Measurements from ENCODE around the gene NARF.
A peak's percentile ranks its signal among the peaks of the same experiment; 100 is the strongest.
"Not testable (repeated sequence)": the region's sequence is repeated elsewhere in the genome, so short reads cannot be mapped to it uniquely, and the experiment has no call there.

The NARF gene

DNA sequence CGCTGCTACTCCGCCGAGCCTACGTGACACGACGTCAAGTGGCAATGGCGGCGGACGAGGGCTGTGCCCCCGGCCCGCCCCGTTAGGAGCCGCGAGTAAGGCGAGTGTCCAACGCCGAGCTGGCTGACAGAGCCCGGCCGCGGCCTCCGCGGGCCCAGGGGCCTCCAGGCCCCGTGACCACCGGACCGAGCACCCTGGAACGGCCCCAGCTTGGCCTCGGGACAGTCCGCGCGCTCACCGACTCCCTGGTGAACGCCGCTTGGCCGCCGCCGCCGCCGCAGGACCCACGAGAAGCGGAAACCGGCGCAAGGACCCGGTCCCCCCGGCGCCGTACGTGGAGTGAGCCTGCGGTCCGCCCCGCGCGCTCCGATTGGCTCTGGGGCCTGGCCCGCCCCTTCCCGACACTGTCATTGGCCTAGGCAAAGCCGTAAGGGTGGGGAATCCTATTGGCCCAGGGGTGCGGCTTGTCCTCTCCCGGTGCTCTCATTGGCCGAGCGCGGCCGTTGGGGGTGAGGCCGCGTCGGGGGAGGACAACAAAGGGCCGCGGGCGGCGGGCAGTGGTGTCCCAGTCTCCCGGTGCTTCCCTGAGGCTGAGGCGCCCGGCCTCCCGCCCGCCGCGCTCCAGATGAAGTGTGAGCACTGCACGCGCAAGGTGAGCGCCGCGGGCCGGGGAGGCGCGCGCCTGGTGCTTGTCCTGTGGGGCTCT is at the start of gene NARF:
TSS of gene NARF (plus strand) at position 563 of the 706 bp plus-strand sequence. CDS start at position 626, 63 bp downstream.
- DNase-seq: peak; percentile 65

DNA sequence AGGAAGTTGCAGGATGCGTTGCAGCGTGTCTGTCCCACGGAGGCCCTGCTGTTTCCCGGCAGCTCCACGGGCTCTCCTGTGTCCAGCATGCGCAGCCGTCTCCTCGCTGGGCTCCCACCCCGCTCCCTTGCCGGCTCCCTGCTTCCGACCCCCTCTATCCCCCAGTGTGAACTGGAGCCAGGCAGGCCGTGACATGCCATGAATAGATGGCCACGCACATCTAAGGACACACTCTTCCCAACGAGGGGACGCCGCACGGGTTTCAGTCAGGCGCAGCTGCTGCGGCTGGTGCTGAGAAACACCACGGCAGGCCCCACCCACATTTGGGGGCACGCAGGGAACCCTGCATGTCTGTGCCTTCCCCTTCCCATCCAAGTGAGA is 49.6 kb upstream of the NARF start:
- no peak for DNase-seq

DNA sequence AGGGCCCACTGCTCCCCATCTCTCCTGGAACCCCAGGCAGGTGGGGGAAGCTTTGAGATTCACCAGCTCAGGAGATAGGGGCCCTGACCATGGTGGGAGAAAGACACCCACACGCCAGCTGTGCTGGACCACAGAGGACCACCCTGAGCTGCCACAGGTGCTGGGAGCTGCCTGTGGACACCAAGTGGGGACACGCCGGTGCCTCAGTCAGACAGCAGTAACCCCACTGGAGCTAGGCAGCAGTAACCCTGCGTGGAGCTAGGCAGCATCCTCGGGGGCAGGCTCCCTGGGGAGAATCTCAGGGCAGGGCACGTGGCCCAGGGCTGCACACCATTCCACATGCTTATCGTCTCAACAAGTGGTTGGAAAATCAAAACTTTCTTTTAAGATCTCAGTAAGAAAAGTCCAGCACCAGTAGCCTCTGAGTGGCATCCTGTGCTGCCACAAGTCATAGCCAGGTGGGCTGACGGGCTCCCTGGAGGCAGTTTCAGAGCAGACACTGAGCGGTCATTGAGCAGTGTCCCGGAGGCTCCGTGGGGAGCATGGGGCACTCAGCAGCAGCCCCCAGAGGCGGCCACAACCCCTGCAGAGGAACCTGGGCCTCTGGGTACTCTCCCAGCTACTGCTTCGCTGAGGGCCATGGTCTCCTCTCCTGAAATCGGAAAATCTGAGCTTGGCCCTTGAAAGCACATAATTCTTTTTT is 48.4 kb upstream of the NARF start:
- DNase-seq: no peak

DNA sequence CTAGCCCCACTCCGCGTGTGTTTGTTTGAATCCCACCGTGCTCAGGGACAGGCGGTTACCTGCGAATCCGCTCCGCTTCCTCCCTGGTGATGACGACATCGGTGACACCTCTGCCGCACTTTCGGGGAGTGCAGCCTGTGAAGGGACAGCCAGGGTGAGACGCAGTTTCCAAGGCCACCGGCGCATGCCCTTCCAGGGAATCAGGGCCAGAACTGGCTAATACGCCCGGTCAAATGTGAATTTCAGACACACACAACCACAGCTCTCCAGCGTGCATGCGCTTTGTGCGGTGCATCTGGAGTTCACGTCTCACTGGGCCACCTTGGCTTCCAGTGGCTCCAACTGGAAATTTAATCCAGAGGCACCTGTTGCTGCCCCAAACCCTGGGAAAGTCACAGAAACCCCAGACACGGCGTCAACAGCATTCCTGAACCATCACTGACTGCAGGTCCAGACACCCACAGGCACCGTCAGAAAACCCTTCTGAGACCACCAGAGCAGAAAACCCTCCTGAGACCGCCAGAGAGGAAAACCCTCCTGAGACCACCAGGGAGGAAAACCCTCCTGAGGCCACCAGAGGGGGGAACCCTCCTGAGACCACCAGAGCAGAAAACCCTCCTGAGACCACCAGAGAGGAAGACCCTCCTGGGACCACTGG is 47.0 kb upstream of the NARF start:
- DNase-seq: no peak

GRCh38 chr17:82412081-82412480 is 46.5 kb upstream of the NARF start:
- not testable (repeated sequence) for DNase-seq

- DNase-seq: no peak
These were observed 45.7 kb upstream of the NARF start for GRCh38 chr17:82412535-82413520.

DNA sequence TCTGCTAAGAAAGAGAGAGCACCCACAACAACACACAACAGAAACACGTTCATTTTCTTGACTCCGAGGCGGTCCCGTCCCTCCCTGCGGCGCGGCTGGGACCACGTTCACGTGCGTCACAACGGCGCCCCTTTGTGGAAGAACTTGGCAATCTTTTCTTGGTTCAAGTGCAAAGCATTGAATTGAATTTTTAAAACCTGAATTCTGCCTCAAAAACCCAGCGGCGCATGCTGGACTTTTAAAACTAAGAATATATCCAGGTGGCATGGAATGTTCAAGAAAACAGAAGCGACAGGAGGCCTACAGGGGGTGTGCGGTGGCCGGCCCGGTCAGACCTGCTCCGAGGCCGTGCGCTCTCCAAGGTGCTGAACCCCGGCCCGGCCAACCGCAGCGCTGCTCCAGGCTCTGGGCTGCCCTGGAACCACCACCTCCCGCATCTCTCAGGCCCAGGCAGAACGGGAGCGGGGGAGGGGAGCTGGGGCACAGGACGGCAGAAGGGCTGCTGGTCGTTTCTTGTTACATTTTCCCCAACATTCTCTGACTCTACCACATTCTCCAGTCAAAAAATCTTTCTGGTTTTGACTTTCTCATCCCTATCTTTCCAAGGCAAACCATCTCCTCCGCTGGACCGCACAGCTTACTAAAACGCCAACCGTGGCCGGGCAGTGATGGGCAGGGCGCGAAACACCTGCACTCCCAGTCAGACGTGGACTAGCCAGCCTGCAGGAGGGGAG is 43.8 kb upstream of the NARF start:
- no peak for DNase-seq

GRCh38 chr17:82415336-82415735 is 43.2 kb upstream of the NARF start:
- DNase-seq: no peak

DNA sequence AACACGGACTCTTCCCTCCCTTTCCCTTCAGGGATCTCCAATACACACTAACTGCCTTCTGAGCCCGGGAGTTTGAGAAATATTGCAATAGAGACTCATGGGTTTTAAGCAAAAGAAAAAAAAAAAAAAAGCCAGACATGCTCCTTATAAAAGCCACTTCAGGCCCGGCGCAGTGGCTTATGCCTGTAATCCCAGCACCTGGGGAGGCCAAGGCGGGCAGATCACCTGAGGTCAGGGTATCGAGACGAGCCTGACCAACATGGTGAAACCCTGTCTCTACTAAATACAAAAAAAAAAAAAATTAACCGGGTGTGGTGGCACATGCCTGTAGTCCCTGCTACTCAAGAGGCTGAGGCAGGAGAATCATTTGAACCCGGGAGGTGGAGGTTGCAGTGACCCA is 42.8 kb upstream of the NARF start:
- no peak for DNase-seq

- no peak for DNase-seq
These were observed 42.3 kb upstream of the NARF start for GRCh38 chr17:82416264-82416663.

DNA sequence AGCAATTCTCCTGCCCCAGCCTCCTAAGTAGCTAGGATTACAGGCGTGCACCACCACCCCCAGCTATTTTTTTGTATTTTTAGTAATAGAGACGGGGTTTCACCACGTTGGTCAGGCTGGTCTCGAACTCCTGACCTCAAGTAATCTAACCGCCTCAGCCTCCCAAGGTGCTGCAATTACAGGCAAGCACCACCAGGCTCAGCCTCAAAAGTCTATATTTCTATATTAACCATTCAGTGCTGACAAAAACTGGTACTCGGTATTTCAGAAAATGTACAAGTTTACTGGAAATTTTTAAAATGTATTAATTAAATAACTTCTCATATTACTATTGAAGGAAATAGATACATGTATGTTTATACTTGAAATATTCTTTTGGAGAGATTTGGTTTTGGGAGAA is 41.8 kb upstream of the NARF start:
- DNase-seq: no peak

GRCh38 chr17:82418001-82418986 is 40.2 kb upstream of the NARF start, which contains the start of the genes HEXD and OGFOD3:
TSS of gene HEXD (plus strand) at chr17:82418347. CDS start at chr17:82419800, 1,453 bp downstream.
TSS of gene OGFOD3 (minus strand) at chr17:82418586. CDS start at chr17:82418485, 101 bp downstream.
- no peak for DNase-seq

DNA sequence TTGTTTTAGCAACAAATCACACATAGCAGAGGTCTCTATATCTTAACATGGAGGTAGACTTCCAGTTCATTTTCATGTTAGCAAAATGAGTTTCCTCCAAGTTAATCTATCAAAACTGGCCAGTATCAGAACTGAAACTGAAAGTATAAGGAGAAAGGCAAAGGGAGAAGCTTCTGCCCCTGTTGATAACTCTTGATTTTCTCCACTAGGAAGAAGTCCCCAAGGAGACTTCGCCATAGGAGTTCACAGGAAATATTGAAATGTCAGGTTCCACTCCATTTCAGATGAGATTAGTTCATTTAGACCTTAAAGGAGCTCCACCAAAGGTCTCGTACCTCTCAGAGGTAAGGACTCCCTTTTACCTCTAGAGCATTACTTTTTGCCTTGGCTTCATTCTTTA is 39.0 kb upstream of the NARF start:
- no peak for DNase-seq

DNA sequence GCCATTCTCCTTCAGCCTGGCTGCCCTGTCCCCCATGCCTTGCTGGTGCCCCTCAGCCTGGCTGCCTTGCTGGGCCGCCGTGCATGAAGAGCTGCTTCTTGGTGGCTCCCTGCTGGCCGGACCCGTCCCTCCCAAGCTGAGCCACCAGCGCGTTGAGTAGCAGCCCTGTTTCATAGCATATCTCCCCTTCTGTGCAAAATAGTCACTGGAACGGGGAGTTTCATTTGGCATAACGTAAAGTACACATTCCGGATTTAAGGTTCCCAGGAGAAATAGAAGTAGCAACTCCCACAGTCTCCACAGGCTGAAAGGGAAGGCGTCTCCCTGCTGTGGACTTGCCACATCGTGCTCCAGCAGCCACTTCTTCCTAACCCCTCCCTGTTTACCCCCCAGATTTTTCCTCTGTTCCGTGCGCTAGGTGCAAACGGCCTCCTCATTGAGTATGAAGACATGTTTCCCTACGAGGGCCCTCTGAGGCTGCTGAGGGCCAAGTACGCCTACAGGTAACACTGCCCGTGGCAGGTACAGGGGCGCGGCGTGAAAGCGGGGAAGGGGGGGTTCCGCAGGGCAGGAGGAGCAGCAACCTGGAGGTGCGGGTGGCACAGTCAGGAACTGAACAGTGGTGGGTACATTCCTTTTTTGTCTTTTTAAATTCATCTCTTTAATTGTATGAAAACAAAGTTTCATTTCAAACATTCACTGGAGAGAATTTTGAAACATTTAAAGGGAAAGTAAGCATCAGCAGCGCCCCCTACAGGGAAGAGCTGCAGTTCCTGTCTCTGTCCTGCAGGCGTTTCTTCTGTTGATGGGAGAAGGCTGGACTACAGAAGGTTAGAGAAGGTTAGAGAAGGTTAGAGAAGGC is 34.3 kb upstream of the NARF start:
- no peak for DNase-seq

DNA sequence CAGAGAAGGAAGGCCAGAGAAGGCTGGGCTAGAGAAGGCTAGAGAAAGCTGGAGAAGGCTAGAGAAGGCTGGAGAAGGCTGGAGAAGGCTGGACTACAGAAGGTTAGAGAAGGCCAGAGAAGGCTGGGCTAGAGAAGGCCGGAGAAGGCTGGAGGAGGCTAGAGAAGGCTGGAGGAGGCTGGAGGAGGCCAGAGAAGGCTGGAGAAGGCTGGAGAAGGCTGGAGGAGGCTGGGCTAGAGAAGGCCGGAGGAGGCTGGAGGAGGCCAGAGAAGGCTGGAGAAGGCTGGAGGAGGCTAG is 33.7 kb upstream of the NARF start:
- DNase-seq: no peak

DNA sequence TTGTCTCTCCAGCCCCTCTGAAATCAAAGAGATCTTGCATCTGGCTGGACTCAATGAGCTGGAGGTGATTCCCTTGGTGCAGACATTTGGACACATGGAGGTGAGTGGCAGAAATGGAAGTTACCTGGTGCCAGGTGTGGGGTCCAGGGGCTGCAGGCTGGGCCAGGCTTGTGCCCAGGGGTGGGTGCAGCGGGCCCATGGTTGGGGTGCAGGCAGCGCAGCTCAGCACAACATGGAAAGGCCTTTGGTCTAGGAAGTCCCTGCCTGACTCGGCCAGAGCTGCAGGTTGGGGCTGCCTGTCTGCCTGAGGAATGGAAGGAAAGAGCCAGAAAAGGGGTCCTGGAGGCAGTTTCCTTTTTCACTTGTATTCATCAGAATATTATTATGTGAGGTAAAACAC is 30.0 kb upstream of the NARF start:
- DNase-seq: no peak

GRCh38 chr17:82429824-82430223 is 28.7 kb upstream of the NARF start:
- DNase-seq: no peak

- no peak for DNase-seq
These were observed 26.5 kb upstream of the NARF start for GRCh38 chr17:82432017-82432416.

DNA sequence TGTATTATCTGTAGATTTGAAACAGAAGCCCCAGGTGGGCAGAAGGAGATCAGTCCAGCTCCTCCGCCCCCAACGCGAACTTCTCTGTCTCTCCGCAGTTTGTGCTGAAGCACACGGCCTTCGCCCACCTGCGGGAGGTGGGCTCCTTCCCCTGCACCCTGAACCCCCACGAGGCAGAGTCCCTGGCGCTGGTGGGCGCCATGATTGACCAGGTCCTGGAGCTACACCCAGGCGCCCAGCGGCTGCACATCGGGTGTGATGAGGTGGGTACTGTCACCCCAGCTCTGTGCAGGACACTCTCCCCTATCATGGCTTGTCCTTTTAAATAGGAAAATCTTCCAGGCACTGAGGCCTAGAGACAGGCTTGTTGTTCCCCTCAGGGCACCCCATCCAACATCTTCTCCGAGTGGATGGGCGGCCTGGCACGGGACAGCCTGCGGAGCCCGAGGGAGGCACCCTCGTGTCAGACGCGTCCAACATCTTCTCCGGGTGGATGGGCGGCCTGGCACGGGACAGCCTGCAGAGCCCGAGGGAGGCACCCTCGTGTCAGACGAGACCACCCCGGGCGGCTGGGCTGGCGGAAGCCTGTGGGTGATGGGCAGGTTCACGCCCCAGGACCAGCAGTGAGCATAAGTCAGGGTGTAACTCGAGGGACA is 24.9 kb upstream of the NARF start:
- no peak for DNase-seq
